HG02759 (cell line): ENCODE results near the gene SOX4.
"Not testable (repeated sequence)": the region's sequence is repeated elsewhere in the genome, so short reads cannot be mapped to it uniquely, and the experiment has no call there.

ENCODE experiments used
- ATAC-seq: cut with Tn5 transposase; IDR thresholded peaks from one replicate; pipeline ENCODE4 v1.9.1; 2021; ENCODE audit warnings: mild to moderate bottlenecking, moderate library complexity; ENCODE audit not compliant: unreplicated experiment

Gene SOX4

GRCh38 chr6:21593412-21593926, at the start of gene SOX4:
Gene SOX4, plus strand, starts transcription at chr6:21593751. Its CDS starts 784 bp downstream, at chr6:21594535.
- ATAC-seq = peak; percentile 69

GRCh38 chr6:21552286-21552685, 41.3 kb upstream of the SOX4 start:
- not testable (repeated sequence) for ATAC-seq

DNA sequence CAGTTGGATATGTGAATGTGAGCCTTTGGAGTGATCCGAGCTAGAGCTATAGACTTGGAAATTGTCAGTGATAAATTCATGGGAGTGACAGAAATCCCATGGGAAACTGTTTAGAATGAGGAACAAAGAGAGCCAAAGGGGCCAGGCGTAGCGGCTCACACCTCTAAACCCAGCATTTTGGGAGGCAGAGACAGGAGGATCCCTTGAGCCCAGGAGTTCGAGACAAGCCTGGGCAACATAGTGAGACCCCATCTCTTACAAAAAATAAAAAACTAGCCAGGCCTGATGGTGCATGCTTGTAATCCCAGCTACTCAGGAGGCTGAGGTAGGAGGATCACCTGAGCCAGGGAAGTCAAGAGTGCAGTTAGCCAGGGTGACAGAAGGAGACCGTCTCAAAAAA, 39.3 kb upstream of the SOX4 start:
- ATAC-seq = no peak

- no peak for ATAC-seq
These were observed 38.4 kb upstream of the SOX4 start for GRCh38 chr6:21555197-21555596.

GRCh38 chr6:21556511-21556910, 37.0 kb upstream of the SOX4 start:
- no peak for ATAC-seq

- ATAC-seq = no peak
These were observed 36.4 kb upstream of the SOX4 start for GRCh38 chr6:21556968-21557721.

GRCh38 chr6:21559238-21559637, 34.3 kb upstream of the SOX4 start:
- no peak for ATAC-seq

DNA sequence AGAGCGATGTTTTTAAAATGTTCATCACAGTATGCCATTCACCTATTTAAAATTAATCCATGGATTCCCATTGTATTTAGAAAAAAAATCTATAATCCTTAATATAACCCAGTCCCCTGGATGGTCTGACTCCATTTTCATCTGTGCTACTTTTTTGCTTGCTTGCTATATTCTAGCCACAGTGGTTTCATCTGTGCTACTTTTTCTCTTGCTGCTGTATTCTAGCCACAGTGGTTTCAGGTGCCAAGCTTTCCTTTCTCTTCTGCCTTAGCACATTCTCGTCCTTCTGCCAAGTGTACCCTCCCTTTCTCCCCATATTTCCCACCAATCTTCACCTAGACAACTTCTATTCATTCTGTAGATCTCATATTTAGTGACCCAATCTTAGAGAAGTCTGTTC, 33.3 kb upstream of the SOX4 start:
- ATAC-seq = no peak

GRCh38 chr6:21565431-21565830, 28.1 kb upstream of the SOX4 start:
- no peak for ATAC-seq

GRCh38 chr6:21578523-21578922, 15.0 kb upstream of the SOX4 start:
- no peak for ATAC-seq

- ATAC-seq = no peak
These were observed 10.9 kb upstream of the SOX4 start for GRCh38 chr6:21582651-21583050.

GRCh38 chr6:21586300-21586699, 7.3 kb upstream of the SOX4 start:
- no peak for ATAC-seq

- ATAC-seq = peak; percentile 12
These were observed 6.8 kb upstream of the SOX4 start for GRCh38 chr6:21586740-21587178.

- ATAC-seq = peak; percentile 41
These were observed 6.2 kb upstream of the SOX4 start for GRCh38 chr6:21587179-21587960.

DNA sequence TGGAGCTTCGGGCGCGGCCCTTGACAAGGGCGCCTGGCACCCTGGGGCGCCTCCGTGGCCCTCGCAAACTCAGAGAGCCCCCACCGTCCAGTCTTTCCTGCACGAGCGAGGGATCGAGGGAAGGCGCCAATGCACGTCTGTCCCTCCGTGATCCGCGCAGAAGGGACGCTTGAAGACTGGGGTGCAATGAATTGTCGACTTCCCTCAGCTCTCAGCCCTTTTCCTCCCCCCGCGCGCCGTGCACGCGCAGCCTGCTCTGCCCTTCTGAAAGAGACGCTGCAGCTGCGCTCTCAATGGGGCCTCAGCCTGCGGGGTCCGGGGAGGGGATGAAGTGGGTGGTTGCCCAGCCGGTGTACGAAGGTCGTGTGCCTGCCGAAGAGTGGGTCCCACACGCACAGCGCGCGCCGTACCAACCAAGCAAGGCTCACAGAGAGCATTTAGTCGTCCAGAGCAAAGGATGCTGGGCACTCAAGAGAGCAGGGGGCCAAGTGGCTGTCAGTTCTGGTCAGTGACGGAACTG, 5.5 kb upstream of the SOX4 start:
- peak; percentile 44 for ATAC-seq

GRCh38 chr6:21588481-21589351, 4.8 kb upstream of the SOX4 start:
- ATAC-seq = peak; percentile 34

DNA sequence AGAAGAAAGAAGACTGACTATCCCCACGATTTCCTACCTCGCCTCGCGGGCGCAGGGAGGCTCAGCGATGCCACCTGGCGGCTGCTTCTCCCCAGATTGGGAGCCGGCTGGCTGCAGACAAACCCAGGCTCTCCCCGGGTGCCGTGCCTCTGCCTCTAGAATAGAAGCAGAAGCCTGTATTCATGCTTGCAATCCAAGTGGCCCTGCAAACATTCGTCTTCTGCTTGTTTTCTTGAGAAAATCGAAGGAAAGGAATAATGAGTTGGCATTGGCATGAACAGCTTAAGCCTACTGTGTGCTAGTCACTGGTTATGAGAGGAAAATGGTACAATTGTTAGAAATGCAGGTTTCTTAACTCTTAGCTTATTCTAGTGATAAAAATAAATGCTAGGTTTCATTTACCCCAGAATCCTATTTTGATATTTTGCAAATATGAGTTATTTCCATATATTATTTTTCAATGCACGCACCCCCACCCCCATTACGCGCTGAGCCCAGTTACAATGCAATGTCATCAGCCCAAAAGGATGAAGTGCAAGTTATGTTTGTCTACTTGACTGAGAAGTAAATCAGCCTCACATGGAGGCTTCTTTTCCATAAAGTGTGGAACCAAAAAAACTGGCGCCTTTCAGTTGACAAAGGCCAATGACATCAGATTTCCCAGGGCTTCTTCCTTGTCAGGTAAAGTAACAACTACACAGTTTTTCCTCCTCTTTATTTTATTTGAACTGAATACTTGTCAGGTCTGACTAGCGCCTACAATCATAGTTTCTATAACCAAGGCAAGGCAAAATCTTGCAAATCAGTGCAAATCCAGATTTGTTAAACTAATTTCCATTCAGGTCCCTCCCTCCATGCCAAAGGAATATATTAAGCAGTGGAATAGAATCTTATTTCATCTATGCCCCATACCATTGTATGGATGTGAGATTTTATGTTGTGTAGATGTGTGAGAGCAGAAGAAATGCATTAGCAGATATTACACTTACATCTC, 3.9 kb upstream of the SOX4 start:
- peak; percentile 28 for ATAC-seq

DNA sequence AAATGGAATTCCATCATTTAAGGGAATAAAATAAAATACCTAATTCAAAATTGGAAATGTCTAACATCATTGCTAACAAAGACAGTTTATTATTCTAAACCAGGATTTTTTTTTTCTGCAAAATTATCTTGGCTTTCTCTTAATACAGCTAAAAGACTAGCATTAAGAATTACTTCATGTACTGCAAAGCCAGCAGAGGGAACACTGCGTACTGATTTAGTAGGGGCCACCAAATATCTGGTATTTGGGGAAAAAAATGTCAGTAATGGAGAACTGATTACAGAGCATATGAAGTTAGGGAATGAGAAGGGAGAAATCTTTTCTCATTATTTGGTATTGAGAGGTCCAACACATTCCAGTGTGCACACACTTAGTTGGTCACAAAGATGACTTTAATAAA, 3.2 kb upstream of the SOX4 start:
- ATAC-seq = no peak

GRCh38 chr6:21591446-21591845, 2.1 kb upstream of the SOX4 start:
- ATAC-seq = no peak

- no peak for ATAC-seq
These were observed 598 bp upstream of the SOX4 start for GRCh38 chr6:21592953-21593352.
